GM19240 (cell line): ENCODE measurements around the gene TNNI3.
"Not testable (repeated sequence)": the region's sequence is repeated elsewhere in the genome, so short reads cannot be mapped to it uniquely, and the experiment has no call there.

Source experiments
- DNase-seq: peaks from one replicate; pipeline ENCODE4 v3.0.0; 2011; ENCODE audit warnings: low spot score; ENCODE audit not compliant: insufficient read length

TNNI3 gene

DNA sequence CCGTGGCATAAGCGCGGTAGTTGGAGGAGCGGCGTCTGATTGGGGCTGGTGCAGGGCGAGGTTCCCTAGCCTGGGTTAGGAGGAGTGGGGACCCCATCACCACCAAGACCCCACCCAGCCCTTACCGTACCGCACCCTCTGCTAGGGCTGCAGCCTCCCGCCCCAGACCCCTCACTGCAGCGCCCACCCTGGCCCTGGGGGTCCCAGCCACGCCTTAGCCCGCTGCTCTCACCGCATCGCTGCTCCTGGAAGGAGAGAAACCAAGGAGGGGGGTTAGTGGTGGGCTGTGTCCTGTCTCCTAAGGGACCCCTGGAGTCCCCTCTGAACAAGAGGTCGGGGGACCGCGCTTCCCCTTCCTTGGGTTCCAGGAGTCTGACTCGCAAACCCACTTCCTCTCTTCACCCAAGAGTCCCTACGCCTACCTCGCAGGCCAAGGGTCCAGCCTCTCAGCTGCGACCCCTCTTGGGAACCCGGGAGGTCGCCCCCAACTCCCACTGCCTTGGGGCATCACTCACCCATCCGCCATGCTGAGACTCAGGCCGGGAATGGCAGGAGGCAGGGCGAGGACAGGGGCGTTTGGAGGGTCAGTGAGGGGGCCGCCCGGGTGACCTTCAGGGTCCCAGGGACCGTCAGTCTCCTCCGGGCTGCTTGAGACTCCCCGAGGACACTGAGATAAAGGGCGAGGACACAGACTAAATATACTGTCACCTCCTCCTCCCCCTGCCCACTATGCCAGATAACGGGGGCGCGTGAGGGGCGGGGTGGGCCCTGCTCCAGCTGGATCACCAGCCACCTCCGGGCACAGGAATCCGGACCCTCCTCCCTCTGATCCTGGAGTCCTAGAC, at the start of gene TNNI3:
Gene TNNI3, minus strand, starts transcription at position 669 of the 845 bp plus-strand sequence. Its CDS starts 143 bp downstream, at position 526.
- no peak for DNase-seq

DNA sequence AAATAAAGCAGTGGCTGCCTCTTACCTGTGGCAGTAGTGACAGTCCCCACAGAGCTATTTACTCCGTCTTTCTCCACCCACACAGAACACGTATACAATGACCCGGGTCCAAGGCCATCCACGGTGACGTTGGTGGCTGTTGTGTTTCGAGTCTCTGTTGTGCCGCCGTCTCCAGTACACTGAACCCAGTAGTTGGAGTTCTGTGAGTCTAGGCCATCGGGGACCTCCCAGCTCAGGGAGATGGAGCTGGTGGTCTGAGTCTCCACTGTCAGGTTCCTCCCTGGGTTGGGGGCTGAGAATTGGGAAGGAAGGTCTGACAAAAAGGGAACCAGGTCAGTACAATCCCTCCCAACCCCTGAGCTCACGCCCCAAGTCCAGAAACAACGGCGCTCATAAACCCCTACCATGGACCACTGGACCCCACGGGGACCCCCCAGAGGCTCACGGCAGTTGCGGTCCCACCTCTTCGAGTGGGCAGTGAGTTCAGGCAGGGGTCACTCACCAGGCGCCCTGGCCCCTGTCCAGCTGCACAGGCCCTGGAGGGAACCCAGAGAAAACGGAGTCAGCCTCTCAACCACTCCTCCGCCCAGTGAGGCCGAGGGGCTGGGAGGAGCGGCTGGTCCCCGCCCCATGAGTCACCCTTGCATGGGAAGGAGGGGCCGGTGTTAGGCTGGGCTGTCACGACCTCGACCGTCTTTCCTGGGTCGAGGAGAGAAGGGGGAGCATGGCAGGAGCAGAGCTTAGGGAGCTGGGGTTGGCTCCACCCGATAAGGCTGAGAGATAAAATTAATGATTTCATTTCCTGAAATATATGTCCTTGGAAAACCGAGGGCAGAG, 49.4 kb upstream of the TNNI3 start:
- no peak for DNase-seq

DNA sequence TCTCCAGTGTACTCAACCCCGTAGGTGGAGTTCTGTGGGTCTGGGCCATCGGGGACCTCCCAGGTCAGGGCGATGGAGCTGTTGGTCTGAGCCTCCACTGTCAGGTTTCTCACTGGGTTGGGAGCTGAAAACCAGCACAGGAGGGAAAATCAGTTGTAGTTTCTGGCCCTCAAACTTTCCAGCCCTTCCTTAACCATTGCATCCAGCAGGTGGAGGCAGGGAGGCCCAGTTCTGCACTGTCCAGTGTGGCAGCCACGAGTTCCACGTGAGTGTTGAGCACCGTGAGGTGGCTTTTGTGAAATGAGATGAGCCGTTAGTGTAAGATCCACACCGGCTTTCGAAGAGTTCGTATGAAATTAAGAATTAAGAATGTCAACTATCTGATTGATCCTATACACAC, 44.7 kb upstream of the TNNI3 start:
- DNase-seq: not testable (repeated sequence)

DNA sequence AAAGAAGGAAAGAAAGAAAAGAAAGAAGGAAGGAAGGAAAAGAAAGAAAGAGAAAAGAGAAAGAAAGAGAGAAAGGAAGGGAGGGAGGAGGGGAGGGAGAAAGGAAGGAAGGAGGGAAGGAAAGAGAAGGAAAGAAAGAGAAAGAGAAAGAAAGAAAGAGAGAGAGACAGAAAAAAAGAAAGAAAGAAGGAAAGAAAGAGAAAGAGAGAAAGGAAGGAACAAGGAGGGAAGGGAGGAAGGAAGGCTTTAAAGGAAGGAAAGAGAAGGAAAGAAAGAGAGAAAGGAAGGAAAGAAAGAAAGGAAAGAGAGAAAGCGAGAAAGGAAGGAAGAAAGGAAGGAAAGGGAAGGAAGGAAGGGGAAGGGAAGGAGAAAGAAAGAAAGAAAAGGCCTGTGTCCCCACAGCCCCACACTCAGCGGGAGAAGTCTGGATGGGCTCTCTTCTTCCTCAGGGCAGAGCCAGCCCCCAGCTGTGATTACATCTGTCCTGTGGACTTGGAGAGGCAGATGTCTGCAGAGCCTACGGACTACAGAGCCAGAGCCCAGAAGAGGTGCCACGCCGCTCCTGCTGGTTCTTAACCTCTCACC, 42.2 kb upstream of the TNNI3 start:
- no peak for DNase-seq

DNA sequence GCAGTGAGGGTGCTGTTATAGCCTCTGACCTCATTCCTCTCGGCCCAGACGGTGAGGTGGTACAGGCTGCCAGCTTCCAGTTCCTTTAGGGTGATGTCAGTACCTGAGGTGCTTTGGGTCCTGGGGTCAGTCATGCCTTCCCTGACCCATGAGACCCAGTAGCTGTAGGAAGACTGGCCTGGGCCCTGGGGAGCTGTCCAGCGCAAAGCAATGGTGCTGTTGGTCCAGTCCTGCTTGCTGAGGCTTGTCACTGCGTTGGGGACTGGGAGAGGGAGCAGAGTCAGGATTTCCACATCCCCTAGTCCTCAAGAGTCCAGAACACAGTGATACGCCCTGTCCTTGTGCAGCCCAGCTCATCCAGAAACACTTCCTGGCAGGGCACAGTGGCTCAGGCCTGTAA, 41.1 kb upstream of the TNNI3 start:
- DNase-seq: no peak

DNA sequence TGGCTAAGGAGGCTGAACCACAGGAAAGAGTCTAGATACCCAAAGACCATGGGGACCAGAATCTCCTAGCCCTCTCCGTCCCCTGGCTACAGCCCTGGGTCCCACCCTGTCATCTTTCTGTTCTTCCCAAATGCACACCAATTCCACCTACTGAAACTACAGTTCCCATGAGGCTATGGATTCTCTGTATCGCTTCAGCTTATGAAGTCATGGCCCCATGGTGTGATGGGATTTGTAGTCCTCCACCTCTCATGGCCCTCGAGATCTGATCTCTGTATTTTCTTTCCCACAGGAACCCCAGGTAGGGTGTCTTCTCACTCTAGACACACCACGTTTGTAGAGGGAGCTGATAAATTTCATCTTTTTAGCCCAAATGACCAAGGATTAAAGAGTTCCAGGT, 40.0 kb upstream of the TNNI3 start:
- no peak for DNase-seq

DNA sequence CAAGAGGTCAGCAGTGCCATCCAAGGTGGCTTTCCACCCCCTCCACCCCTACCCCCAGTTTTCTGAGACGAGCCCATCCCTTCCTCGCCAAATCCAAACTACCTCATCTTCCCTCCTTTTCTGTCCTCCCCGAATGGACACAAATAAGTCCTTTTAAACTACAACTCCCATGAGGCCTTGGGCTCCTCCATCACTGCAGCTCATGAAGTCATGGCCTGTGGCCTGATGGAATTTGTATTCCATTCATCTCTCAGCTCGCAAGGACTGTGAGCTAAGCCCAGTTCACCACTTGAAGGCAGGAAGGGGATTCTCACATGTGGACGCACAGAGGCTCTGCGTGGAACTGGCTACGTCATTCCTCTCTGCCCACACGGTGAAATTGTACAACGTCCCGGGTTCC, 39.3 kb upstream of the TNNI3 start:
- no peak for DNase-seq

DNA sequence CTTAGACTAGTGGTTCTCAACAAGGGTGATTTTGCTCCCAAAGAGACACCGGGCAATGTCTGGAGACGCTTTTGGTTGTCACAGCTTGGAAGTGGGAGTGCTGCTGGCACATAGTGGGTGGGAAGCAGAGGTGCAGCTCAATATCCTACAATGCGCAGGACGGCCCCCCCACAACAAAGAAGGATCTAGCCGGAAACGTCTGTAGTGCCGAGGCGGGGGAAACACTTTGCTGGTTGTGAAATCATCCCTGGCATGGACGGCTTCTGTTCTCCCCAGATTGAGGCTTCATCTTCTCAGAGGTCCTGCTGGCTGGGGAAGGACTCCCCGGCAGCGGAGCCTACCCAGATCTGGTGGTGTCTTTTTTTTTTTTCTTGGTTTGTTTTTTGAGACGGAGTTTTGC, 35.9 kb upstream of the TNNI3 start:
- DNase-seq: no peak

DNA sequence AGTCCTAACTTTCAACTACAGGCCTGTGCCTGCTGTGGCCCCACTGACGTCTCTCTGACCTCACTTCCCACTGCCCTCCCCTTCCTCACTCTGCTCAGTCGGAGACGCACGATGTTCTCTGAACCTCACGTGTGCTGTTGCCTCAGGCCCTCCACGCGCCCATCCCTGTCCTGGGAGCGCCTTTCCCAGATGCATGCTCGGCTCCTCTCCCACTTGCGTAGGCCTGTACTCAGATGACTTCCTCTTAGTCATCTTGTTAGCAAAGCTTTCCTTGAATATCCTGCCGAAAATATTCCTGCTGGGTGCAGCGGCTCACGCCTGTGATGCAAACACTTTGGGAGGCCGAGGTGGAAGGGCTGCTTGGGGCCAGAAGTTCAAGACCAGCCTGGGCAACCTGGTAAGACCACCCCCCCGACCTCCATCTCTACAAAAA, 31.9 kb upstream of the TNNI3 start:
- no peak for DNase-seq

DNA sequence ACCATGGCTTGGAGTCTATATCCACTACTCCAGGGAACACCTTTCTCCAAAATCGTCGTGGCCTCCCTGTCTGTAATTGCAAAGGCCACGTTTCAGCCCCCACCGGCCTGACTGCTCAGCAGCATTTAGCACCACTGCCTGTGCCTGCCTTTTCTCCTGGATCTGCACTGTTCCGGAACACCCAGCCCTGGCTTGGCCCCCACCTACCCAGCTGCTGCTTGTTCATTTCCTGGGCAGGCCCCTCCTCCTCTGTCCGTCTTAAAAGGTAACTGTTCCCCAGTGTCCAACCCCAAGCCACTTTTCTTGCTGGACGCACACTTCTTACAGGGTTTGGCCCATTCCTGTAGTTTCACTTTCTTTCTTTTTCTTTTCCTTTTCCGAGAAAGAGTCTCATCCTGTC, 31.1 kb upstream of the TNNI3 start:
- DNase-seq: no peak

DNA sequence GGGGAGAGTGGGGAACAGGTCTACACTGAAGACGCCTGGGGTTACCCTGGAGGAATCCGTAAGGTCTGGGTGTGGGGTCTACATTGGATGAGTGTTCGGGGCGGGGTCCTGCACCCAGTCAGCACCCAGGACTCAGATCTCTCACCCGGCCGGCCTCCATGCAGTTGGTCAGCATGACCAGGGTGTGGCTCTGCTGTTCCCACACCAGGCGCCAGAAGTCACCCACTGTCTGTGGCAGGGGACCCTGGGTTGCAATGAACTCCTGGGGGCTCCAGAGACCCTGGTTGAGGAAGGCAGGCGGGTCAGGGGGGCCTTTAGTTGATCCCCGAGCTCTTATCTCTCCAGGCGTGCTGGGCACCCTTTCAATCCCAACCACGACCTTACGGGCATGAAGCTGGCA, 28.5 kb upstream of the TNNI3 start:
- no peak for DNase-seq

DNA sequence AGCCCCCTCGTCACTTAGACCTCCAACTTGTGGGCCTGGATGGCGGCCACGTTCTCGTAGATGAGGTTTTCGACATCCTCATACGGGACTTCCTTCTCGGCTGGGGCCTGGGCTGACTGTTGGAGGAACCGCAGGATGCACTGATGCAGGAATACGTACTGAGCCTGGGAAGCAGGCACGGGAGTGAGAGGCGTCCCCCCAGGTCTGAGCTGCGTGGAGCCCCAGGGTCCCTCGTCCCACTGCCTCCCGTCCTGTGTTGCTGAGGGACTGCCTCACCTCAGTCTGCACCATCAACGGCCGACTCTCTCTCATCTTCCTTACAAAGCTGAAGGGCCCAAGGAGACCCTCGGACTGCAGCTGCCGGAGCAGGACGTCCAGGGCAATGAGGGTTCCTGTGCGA, 24.2 kb upstream of the TNNI3 start:
- no peak for DNase-seq

DNA sequence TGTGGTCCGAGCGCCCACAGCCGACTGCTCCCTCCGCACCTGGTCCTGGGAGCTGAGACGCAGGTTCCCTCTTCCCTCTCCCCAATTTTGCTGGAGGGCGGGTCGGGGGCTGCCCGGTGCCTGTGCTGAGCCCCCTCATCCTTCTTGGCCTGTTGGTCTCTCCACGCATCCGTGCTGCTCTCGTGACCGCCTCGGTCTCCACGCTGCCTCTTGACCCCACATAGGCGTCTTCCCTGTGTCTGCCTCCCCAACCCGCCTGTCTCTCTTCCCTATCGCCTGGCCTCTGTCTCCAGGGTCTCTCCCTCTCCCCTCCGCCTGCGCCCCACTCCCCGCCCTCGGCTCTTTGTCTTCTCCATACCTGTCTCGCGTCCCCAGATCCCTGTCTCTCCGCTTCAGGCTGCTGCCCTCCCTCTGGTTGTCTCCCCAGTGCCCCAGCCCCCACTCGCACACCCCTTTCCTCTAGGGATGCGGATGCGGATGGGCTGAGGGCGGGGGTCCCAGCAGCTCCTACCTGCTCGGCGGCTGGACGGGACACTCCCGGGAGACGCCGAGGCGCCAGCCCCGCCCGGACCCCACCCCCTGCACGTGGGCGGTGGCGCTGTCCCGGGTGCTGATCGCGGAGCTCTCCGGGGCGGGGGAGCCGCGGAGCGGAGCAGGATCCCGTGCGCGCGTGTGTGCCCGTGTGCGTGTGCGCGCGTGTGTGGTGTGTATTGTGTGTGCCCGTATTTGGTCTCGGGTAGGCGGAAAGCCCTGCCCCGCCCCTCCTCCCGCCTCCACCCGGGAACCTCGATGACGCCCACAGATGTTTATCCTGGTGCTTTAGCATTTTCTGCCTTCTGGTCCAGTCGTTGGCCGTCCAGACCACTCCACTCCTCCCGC, 22.3 kb upstream of the TNNI3 start, which contains the start of gene SYT5:
Gene SYT5, minus strand, starts transcription at position 684 of the 879 bp plus-strand sequence. CDS start 1,248 bp downstream, outside the sequence.
- DNase-seq: no peak

DNA sequence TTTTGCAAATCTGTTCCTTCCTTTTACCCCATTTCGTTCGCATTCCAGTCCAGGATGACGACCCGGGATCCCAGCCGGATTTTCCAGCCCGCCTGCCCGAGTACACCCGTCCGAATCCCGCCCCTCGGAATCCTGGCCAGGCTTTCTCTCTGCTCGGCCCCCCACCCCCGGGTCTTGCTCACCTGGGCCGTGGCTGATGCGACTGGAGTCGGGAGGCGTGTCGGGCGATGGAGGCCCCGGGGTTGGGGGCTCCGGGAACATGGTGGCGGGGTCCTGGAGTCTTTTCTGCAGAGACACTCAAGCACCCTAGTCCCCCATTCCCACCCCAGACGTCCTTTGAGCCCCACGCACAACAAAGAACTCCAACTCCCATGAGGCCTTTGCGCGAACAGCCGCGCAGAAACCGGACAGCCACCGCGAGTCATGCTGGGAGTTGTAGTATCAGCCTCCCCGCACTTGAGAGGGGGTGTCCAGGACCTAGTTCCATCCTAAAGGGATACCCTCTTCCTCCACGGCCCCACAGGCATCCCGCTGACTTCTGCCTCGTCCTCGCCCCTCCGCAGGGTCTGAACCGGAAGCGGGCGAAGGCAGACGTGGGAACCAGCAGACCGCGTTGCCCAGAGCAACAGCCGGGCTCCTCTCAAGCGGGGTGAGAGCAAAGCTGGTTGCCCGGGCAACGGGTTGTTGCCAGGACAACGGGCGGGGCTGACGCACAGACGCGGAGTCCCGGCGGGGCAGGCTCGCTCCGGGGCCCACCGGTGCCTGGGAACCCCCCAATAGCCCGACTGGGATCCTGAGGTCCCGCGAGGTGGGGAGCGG, 21.5 kb upstream of the TNNI3 start:
- DNase-seq: peak; percentile 96

DNA sequence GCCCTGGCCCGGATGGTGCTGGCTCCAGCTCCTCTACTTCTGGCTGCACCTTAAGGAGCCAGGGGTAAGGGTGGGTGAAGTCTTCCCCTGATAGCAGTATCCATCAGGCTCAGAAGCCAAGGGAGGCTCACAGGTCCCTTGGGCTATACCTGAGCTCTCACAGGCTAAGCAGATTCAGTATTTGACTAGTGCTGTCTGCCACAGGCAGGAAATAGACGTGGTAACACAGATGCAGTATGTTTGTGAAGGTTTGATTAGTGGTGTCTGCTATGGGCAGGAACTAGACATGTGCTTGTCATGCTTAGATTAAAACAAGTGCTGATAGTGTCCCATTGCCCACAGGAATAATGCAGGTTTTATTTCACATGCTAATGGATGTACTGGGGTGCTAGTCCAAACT, 18.5 kb upstream of the TNNI3 start:
- DNase-seq: no peak

DNA sequence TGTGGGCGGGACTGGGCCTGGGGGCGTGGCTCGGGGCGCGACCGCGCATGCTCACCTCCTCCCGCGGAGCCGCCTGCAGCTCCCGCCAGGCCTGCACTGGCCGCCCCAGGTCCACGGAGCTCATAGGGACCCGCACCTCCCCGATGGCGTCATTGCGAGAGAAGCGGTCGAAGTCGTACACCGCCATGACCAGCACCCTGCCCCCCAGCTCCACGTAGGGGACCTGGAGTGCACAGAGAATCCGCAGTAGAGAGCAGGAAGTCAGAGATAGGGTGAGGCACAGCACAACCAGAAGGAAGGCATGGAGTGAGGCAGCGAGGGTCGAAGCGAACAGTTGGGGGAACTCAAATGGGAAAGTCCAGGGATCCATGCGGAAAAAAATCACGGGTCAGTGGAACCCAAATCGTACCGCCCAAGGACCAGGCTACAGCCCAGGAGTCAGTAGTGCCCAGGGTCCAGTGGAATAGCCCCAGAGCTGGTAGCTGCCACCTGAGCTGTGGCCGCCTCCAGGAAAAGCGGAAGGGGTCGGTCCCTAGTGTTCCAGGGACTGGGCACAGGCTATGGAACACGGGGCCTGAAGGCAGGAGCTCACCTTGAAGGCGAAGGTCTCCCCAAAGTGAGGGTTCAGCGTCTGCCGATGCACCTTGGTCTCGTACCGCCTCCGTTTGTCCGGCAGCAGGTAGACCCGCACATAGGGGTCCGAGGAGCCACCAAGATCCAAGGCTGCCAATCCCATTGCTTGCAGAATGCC, 17.8 kb upstream of the TNNI3 start:
- no peak for DNase-seq

DNA sequence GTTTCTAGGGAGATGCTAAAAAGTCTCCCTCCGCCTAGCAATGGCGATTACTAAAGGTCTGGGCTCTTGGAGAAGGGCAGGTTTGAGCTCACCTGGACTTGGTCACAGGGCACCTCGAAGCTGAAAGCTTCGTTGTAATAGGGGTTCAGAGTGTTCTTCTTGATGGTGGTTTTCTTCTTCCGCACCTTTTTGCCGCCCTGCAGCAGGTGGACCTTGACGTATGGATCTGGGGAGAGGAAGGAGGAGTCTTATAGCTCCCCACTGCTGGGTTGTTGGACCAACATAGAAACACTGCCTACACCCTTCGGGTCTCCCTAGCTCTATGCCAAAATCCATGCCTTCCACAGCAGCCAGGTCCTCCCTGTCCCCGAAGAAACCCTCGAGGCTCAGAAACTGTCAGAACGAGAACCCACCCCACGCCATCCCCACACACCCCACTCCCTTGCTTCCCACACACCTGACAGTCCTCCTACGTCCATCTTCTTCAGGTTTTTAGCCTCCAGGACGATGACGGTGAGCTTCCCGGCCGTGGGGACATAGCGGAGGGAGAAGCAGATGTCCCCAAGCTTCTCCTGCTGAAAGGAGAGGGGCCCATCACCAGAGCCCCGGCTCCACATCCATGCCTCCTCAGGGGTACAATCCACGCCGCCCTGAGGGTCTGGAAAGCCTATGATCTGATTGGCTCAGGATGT, 17.0 kb upstream of the TNNI3 start:
- DNase-seq: no peak

DNA sequence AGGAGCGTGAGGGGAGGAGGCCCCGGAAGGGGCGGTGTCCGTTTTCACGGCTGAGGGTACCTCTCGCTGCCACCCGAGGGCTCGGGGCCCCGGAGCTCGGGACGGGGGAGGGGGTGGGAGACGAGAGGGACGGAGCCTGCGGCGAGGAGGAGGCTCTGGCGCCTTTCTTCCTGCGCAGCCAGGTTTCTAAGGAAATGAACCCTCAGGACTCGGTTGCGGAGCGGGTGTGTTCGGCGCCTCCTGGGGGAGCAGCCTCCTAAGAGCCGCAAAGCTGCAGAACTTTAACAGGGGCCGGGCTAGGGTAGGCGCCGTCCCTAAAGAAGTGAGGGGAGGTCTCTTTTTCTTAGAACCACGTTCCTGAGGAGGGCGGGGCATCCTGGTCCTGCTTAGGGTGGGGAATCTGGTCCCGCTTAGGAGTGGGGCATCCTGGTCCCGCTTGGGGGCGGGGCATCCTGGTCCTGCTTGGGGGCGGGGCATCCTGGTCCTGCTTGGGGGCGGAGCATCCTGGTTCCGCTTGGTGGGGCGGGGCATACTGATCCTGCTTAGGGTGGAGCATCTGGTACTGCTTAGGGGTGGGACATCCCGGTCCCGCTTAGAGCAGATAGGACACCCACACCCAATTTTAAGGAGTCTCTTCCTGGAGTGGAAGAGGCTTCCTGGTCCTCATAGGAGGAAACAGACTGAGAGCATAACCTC, 16.3 kb upstream of the TNNI3 start:
- DNase-seq: no peak
